Measurements from ENCODE around the gene UBE2V1.
"Not testable (repeated sequence)": the region's sequence is repeated elsewhere in the genome, so short reads cannot be mapped to it uniquely, and the experiment has no call there.

UBE2V1 gene

GRCh38 chr20:50136822-50137599 lies 24.1 kb upstream of the UBE2V1 start:
- DNase-seq = no peak

- DNase-seq = not testable (repeated sequence)
Measured at GRCh38 chr20:50135157-50135556, 22.2 kb upstream of the UBE2V1 start.

GRCh38 chr20:50133474-50134217 lies 20.7 kb upstream of the UBE2V1 start:
- no peak for DNase-seq

GRCh38 chr20:50133041-50133440 lies 20.1 kb upstream of the UBE2V1 start:
- DNase-seq = no peak

- DNase-seq = no peak
Measured at GRCh38 chr20:50130995-50131394, 18.0 kb upstream of the UBE2V1 start.

- no peak for DNase-seq
Measured at GRCh38 chr20:50130356-50130723, 17.4 kb upstream of the UBE2V1 start.

GRCh38 chr20:50129662-50130355 lies 16.9 kb upstream of the UBE2V1 start:
- no peak for DNase-seq

- no peak for DNase-seq
Measured at GRCh38 chr20:50128520-50128905, 15.6 kb upstream of the UBE2V1 start.

- no peak for DNase-seq
Measured at GRCh38 chr20:50127587-50128519, 14.9 kb upstream of the UBE2V1 start.

GRCh38 chr20:50126662-50127061 lies 13.7 kb upstream of the UBE2V1 start:
- no peak for DNase-seq

- no peak for DNase-seq
Measured at GRCh38 chr20:50125279-50125678, 12.3 kb upstream of the UBE2V1 start.

GRCh38 chr20:50124496-50124895 lies 11.5 kb upstream of the UBE2V1 start:
- DNase-seq = no peak

- DNase-seq = no peak
Measured at GRCh38 chr20:50123418-50123817, 10.5 kb upstream of the UBE2V1 start.

- DNase-seq = no peak
Measured at GRCh38 chr20:50122763-50123162, 9.8 kb upstream of the UBE2V1 start.

GRCh38 chr20:50121858-50122271 lies 8.9 kb upstream of the UBE2V1 start:
- DNase-seq = no peak

- peak; percentile 64 for DNase-seq
Measured at GRCh38 chr20:50120935-50121693, 8.2 kb upstream of the UBE2V1 start.

- no peak for DNase-seq
Measured at GRCh38 chr20:50118203-50118602, 5.3 kb upstream of the UBE2V1 start.

- DNase-seq = no peak
Measured at GRCh38 chr20:50116368-50116999, 3.5 kb upstream of the UBE2V1 start.

- DNase-seq = peak; percentile 88
Measured at GRCh38 chr20:50115591-50116367, 2.8 kb upstream of the UBE2V1 start.

- no peak for DNase-seq
Measured at GRCh38 chr20:50115041-50115512, 2.1 kb upstream of the UBE2V1 start.

Data from activated CD4-positive, alpha-beta T cell treated with anti-CD3 and anti-CD28 coated beads, Interleukin-2, amount 50 U/mL, for 1 hour (primary cell).